ENCODE data around the gene HYAL3. TPM values are rescaled to one million over a fixed set of nuclear protein-coding genes. Genes with fewer than 3 reads are reported as not detected.
"Not testable (repeated sequence)": the region's sequence is repeated elsewhere in the genome, so short reads cannot be mapped to it uniquely, and the experiment has no call there.

The HYAL3 gene
- total and polyA plus RNA-seq, 10 of the 15 experiments (the other 5 are each of a cell fraction or from before 2014, with no cell fraction given): 0.37 to 4.2 (median 2.8) TPM

GRCh38 chr3:50262200-50262599, 37.0 kb downstream of the HYAL3 start:
- H3K9ac ChIP-seq (ENCODE audit: control insufficient read depth, insufficient read depth, low read length); H3K4me3 ChIP-seq; DNase-seq (ENCODE audit: low read depth, low spot score); FAIRE-seq; H3K27me3 ChIP-seq (replicated peaks in 1 of 2; ENCODE audit: control insufficient read depth in 2 of 2, insufficient read depth in 2 of 2, low read length in 1 of 2); H3K9me3 ChIP-seq (replicated peaks; ENCODE audit: control insufficient read depth, insufficient read depth, low read length); H3K4me2 ChIP-seq (ENCODE audit: control insufficient read depth, insufficient read depth); H4K20me1 ChIP-seq (ENCODE audit: control insufficient read depth, insufficient read depth); H2AFZ ChIP-seq (ENCODE audit: control insufficient read depth, low read depth, low read length); intact Hi-C loops (cut with micrococcal nuclease; ENCODE audit: unreplicated experiment); in situ Hi-C loops (cut with MboI); H3K79me2 ChIP-seq (ENCODE audit: control insufficient read depth, insufficient read depth, low read length); BruUV-seq (replicated peaks); H3K27ac ChIP-seq (ENCODE audit: control insufficient read depth, insufficient read depth); POLR2A ChIA-PET; H3K36me3 ChIP-seq (ENCODE audit: control insufficient read depth in 2 of 2, insufficient read depth in 2 of 2, low read length in 1 of 2); ATAC-seq: not testable (repeated sequence)
- RAD21 ChIA-PET (ENCODE audit: unreplicated experiment): interaction anchor here (0.7 kb wide), 1 partner anchor 34 kb away, joined by 3 read pairs; no protein-coding TSS in a partner anchor
- H3K4me1 ChIP-seq (ENCODE audit: control insufficient read depth, insufficient read depth, low read length): peaks cover 14% of the 10 kb centered on the region
- CTCF ChIA-PET: interaction anchor here (7.9 kb wide), 1 partner anchor 15 kb away, joined by 43 read pairs; no protein-coding TSS in a partner anchor
- SMC1A ChIA-PET (ENCODE audit: uncharacterized antibody, unreplicated experiment): interaction anchor here (1.2 kb wide), 1 partner anchor 16 kb away, joined by 3 read pairs; no protein-coding TSS in a partner anchor
- WGBS (ENCODE audit: insufficient coverage, insufficient replicate concordance, low lambda C conversion rate, missing lambda C conversion rate): 85% methylated on average over 4 of the region's 4 CpGs

- FAIRE-seq (no peak), ATAC-seq (no peak), DNase-seq (ENCODE audit: low read depth, low spot score) (no peak)
- RAD21 ChIA-PET (ENCODE audit: unreplicated experiment): interaction anchor here (0.8 to 2.2 kb wide), 3 partner anchors 10 to 35 kb away, joined by 3 to 18 read pairs (median 3); no protein-coding TSS in a partner anchor
- TF ChIP-seq CHD1 (IDR thresholded peaks at IDR 0.05; ENCODE audit: low read depth, low read length) (no peak), SMARCA5 (IDR thresholded peaks at IDR 0.05) (no peak), ZNF24 (IDR thresholded peaks at IDR 0.05) (no peak), TAF1 (IDR thresholded peaks at IDR 0.05; ENCODE audit: borderline replicate concordance, low read depth, low read length) (no peak), SUPT20H (IDR thresholded peaks at IDR 0.05; ENCODE audit: borderline replicate concordance, control insufficient read depth, low read depth, low read length) (no peak), STAT3 (IDR thresholded peaks at IDR 0.05; ENCODE audit: low read depth, low read length) (no peak), POLR2AphosphoS5 (IDR thresholded peaks at IDR 0.05; ENCODE audit: low read length) (no peak), TCF7 (IDR thresholded peaks at IDR 0.05; ENCODE audit: borderline replicate concordance) (no peak)
- Histone ChIP-seq H3K79me2 (ENCODE audit: control insufficient read depth, insufficient read depth, low read length) (no peaks in the 10 kb centered on the region), H4K20me1 (ENCODE audit: control insufficient read depth, insufficient read depth) (no peaks in the 10 kb centered on the region), H3K27me3 (replicated peaks in 1 of 2; ENCODE audit: control insufficient read depth in 2 of 2, insufficient read depth in 2 of 2, low read length in 1 of 2) (no peaks in the 10 kb centered on the region; a peak in 1 of 4 replicates), H2AFZ (ENCODE audit: control insufficient read depth, low read depth, low read length) (no peak overlapping the region), H3K27ac (ENCODE audit: control insufficient read depth, insufficient read depth) (no peak overlapping the region), H3K36me3 (ENCODE audit: control insufficient read depth in 2 of 2, insufficient read depth in 2 of 2, low read length in 1 of 2) (peaks cover 9 to 17% of the 10 kb centered on the region in 2 experiments; a peak in 3 of 4 replicates), H3K4me2 (ENCODE audit: control insufficient read depth, insufficient read depth) (no peak overlapping the region), H3K4me1 (ENCODE audit: control insufficient read depth, insufficient read depth, low read length) (peaks cover 14% of the 10 kb centered on the region), H3K4me3 (no peak overlapping the region), H3K9me3 (replicated peaks; ENCODE audit: control insufficient read depth, insufficient read depth, low read length) (peaks cover 10% of the 10 kb centered on the region; the same call in 1 of the 3 replicates), H3K9ac (ENCODE audit: control insufficient read depth, insufficient read depth, low read length) (no peak overlapping the region)
- in situ Hi-C loops (cut with MboI): no loop called here
- no TSS peak for BruUV-seq (replicated peaks)
- intact Hi-C loops (cut with micrococcal nuclease; ENCODE audit: unreplicated experiment): no loop called here
- SMC1A ChIA-PET (ENCODE audit: uncharacterized antibody, unreplicated experiment): interaction anchor here (1.2 kb wide), 1 partner anchor 15 kb away, joined by 3 read pairs; no protein-coding TSS in a partner anchor
- CTCF ChIA-PET: interaction anchor here (1.5 to 7.9 kb wide), 6 partner anchors 13 to 37 kb away, joined by 5 to 44 read pairs (median 8); partner anchors contain the start of genes GNAI2, HYAL3 and NAA80
- WGBS (ENCODE audit: insufficient coverage, insufficient replicate concordance, low lambda C conversion rate, missing lambda C conversion rate): 86% methylated on average over 2 of the region's 2 CpGs
- POLR2A ChIA-PET: interaction anchor here (1.9 kb wide), 1 partner anchor 18 kb away, joined by 4 read pairs; the partner anchor contains the start of gene LSMEM2
Measured at GRCh38 chr3:50261505-50261904, 37.7 kb downstream of the HYAL3 start.

Measured in GM12878 (cell line).